Esophagus squamous epithelium (tissue), 5 donors: ENCODE measurements around the gene POLRMT. TPM values are rescaled to one million over a fixed set of nuclear protein-coding genes. Genes with fewer than 3 reads are reported as not detected.
A peak's percentile ranks its signal among the peaks of the same experiment; 100 is the strongest.

Experiments
- DNase-seq: peaks from one replicate; lab custom pipeline; 2025; lab: John Stamatoyannopoulos, UW
- H3K27ac ChIP-seq, 4 donors: fragments of 200-600 bp; sonication (generic); one replicate each; pipeline ENCODE4 v1.5.1; 2016 to 2019; ENCODE audit warnings: mild to moderate bottlenecking in 1 of 4
- H3K27me3 ChIP-seq, 4 donors: fragments of 200-600 bp; sonication (generic); 1 replicate in 3 of 4; 2 replicates in 1 of 4; pipeline versions ENCODE4 v1.5.1 to v1.6.0; 2017 to 2021; ENCODE audit warnings: antibody characterized with exemption in 1 of 4
- H3K36me3 ChIP-seq, 3 donors: fragments of 200-600 bp; sonication (generic); one replicate each; pipeline ENCODE4 v1.5.1; 2016 to 2019
- H3K4me1 ChIP-seq, 3 donors: fragments of 200-600 bp; sonication (generic); one replicate each; pipeline ENCODE4 v1.5.1; 2017 to 2019
- H3K4me3 ChIP-seq, 4 donors: fragments of 200-600 bp; sonication (generic); 1 replicate in 3 of 4; 2 replicates in 1 of 4; pipeline ENCODE4 v1.5.1; 2016 to 2019; ENCODE audit warnings: mild to moderate bottlenecking in 2 of 4, moderate library complexity in 1 of 4
- H3K9me3 ChIP-seq, 3 donors: fragments of 200-600 bp; sonication (generic); one replicate each; pipeline ENCODE4 v1.5.1; 2016 to 2019
- POLR2A ChIP-seq, 4 donors: fragments of 450-650 bp; IDR thresholded peaks; one replicate each; pipeline ENCODE4 v1.6.1; 2017; ENCODE audit warnings: antibody characterized with exemption in 4 of 4, mild to moderate bottlenecking in 4 of 4, moderate library complexity in 3 of 4
- WGBS, 2 donors: methylation state at CpG; one replicate each; pipeline ENCODE4 v1.1.5; 2018; 5-methylcytosine and 5-hydroxymethylcytosine counted together
- intact Hi-C: fragments of 100-400 bp; cut with DNase I; formaldehyde crosslinking; loops from one replicate; pipeline ENCODE4 v1.15.0; 2022
- total RNA-seq, 4 donors: library from RNA; depleted of rRNA; stranded (reverse); fragments of >200 nt; gene quantifications; one replicate each; pipeline ENCODE4 v1.1.0, GENCODE V29; 2016
- TF ChIP-seq, protein P1 (sequence below), 6 experiments: fragments of 450-650 bp in 4 of 6; fragments of 200-600 bp in 2 of 6; sonication (generic) in 2 of 6; IDR thresholded peaks; one replicate each; pipeline ENCODE4 v1.5.1; 2016 to 2019; ENCODE audit warnings: antibody characterized with exemption in 6 of 6, mild to moderate bottlenecking in 4 of 6, moderate library complexity in 4 of 6
- donor health status: DM: yes; HTN: yes; CAD: no.

The POLRMT gene
- total RNA-seq, 4 donors from 2014 or later = 23.5 to 32.3 (median 25.0) TPM

DNA sequence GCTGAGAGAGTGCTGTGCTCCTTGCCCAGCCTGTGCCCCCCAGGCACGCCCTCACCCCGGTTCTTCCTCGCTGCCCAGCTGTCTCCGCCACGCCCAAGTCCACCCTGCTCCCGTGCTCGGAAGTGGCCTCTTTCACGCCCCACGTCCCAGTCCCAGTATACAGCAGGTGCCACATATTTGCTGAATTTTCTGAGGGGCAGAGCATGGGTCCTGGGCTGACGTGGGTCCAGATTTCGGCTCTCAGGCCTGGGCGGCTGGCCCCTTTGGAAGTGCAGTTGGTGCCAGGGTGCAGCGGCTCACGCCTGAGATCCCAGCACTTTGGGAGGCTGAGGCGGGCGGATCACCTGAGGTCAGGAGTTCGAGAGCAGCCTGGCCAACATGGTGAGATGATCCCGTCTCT lies 40.3 kb downstream of the POLRMT start:
- Histone ChIP-seq H3K4me1 (peaks cover 12 to 31% (median 27%) of the 10 kb centered on the region in 3 donors), H3K27ac (no peak overlapping the region), H3K36me3 (no peaks in the 10 kb centered on the region), H3K9me3 (no peaks in the 10 kb centered on the region), H3K4me3 (no peak overlapping the region), H3K27me3 (peaks cover 9 to 91% (median 21%) of the 10 kb centered on the region in 4 donors)
- TF ChIP-seq, protein P1, sequence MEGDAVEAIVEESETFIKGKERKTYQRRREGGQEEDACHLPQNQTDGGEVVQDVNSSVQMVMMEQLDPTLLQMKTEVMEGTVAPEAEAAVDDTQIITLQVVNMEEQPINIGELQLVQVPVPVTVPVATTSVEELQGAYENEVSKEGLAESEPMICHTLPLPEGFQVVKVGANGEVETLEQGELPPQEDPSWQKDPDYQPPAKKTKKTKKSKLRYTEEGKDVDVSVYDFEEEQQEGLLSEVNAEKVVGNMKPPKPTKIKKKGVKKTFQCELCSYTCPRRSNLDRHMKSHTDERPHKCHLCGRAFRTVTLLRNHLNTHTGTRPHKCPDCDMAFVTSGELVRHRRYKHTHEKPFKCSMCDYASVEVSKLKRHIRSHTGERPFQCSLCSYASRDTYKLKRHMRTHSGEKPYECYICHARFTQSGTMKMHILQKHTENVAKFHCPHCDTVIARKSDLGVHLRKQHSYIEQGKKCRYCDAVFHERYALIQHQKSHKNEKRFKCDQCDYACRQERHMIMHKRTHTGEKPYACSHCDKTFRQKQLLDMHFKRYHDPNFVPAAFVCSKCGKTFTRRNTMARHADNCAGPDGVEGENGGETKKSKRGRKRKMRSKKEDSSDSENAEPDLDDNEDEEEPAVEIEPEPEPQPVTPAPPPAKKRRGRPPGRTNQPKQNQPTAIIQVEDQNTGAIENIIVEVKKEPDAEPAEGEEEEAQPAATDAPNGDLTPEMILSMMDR (IDR thresholded peaks at IDR 0.05) = no peak
- no peak for TF ChIP-seq POLR2A (IDR thresholded peaks at IDR 0.05)
- 74 to 83% methylated on average over 8 to 11 of the region's 18 CpGs for WGBS, 2 donors
- DNase-seq = no peak
- intact Hi-C loops = no loop called here

DNA sequence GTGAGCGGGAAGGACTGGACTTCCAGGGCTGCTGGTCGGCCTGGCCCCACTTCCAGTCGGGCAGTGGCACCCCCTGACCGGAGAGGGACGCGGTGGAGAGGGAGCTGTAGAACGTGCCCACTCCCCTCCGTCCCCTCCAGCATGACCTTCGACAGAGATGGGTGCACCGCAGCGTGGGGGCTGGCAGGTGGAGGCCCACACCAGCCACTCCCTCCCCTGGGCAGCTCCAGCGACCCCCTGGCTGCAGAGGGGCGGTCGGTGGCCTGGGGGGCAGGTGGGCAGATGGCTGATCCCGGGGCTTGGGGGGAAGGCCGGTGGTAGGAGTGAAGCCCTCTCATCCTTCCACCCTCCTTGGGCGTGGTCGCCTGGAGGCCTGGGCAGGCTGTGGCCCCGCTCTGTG lies 41.2 kb downstream of the POLRMT start:
- H3K27ac ChIP-seq = no peak overlapping the region
- 74% methylated on average over 3 of the region's 19 CpGs; no CpG with 5 or more reads in 1 of the 2 donors for WGBS, 2 donors
- intact Hi-C loops = no loop called here
- no peak overlapping the region for H3K4me3 ChIP-seq
- peaks cover 9 to 97% (median 21%) of the 10 kb centered on the region in 4 donors for H3K27me3 ChIP-seq
- no peak for TF ChIP-seq POLR2A (IDR thresholded peaks at IDR 0.05)
- TF ChIP-seq, protein P1 (IDR thresholded peaks at IDR 0.05) = no peak
- no peaks in the 10 kb centered on the region for H3K36me3 ChIP-seq
- H3K4me1 ChIP-seq = peaks cover 14 to 36% (median 28%) of the 10 kb centered on the region in 3 donors
- no peaks in the 10 kb centered on the region for H3K9me3 ChIP-seq
- DNase-seq = no peak

DNA sequence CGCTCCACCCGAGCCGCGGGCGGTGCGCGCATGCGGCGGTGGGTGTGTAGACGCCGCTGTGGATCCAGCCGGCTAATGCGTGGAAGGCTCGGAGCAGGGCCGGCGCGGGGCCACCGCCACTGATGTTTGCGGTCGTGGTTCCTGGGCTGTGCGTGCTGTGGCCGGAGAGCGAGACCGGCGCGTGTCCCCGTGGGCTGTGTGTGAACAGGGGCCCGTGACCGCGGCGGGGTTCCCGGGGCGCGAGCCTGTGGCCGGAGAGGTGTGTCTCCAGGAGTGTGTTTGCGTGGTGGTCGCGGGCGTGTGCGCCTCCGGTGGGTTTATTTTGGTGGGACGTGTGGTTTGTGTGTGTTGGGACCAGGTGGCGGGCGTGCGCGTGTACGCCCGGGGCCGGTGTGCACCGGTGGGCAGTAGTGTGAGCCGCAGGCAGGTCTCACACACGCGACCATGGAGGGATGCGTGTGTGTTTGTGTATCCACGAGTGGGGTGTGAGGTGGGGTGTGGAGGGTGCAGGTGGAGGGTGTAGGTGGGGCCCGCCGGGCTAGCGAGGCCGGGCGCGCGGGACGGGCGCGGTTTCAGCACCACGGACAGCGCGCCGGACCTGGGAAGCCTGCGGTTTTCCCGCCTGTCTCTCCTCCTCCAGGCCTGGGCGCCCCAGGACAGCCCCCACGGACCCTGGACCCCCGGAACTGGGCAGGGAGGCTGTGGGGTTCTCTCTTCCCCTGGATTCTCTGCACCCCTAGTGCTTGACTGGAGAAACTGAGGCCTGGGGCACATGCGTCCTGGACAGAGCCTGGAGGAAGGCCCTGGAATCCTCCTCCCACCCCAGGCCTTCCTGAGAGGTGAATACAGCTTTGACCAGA lies 42.0 kb downstream of the POLRMT start:
- Histone ChIP-seq H3K4me1 (peaks cover 14 to 36% (median 28%) of the 10 kb centered on the region in 3 donors), H3K27me3 (peaks cover 9 to 97% (median 21%) of the 10 kb centered on the region in 4 donors), H3K27ac (no peak overlapping the region), H3K36me3 (no peaks in the 10 kb centered on the region), H3K4me3 (no peak overlapping the region), H3K9me3 (no peaks in the 10 kb centered on the region)
- TF ChIP-seq POLR2A (IDR thresholded peaks at IDR 0.05) = no peak
- TF ChIP-seq, protein P1 (IDR thresholded peaks at IDR 0.05) = no peak
- intact Hi-C loops = no loop called here
- WGBS, 2 donors = 27 to 47% methylated on average over 13 to 22 of the region's 75 CpGs
- no peak for DNase-seq

DNA sequence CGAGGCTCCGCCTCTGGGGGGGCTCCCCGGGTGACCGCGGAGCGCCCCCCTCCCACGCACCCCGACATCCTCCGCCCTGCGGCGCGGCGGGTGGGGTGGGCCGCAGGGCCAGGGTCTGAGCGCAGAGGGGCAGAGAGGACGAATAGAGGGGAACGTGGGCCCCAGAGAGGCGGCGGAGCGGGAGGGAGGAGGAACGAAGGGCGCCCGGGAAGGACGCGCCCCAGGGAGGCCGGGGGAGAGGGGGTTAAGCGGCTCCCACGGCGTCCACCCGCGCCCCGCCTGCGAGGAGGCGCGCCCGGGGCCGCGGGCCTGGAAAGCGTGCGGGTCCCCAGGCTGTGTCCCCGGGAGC lies 42.6 kb downstream of the POLRMT start:
- intact Hi-C loops = no loop called here
- no peak overlapping the region for H3K27ac ChIP-seq
- H3K27me3 ChIP-seq = peaks cover 9 to 97% (median 21%) of the 10 kb centered on the region in 4 donors
- H3K4me1 ChIP-seq = peaks cover 14 to 36% (median 28%) of the 10 kb centered on the region in 3 donors
- H3K36me3 ChIP-seq = no peaks in the 10 kb centered on the region
- TF ChIP-seq, protein P1 (IDR thresholded peaks at IDR 0.05) = no peak
- TF ChIP-seq POLR2A (IDR thresholded peaks at IDR 0.05) = no peak
- WGBS, 2 donors = 13 to 16% methylated on average over 20 to 24 of the region's 41 CpGs
- DNase-seq = no peak
- H3K9me3 ChIP-seq = no peaks in the 10 kb centered on the region
- peak overlapping the region in 2 of 4 donors; percentile 30 to 46 for H3K4me3 ChIP-seq

DNA sequence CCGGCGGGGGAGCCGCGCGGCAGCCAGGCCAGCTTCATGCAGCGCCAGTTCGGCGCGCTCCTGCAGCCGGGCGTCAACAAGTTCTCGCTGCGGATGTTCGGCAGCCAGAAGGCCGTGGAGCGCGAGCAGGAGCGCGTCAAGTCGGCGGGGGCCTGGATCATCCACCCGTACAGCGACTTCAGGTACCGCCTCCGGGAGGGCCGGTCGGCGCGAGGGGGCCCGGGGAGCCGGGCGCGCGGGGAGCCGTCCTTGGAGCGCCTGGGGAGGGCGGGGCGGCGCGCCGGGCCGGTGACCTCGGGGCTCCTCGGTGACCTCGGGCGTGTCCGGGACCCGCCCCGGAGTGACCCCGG lies 43.0 kb downstream of the POLRMT start:
- TF ChIP-seq, protein P1 (IDR thresholded peaks at IDR 0.05) = no peak
- no peak for TF ChIP-seq POLR2A (IDR thresholded peaks at IDR 0.05)
- Histone ChIP-seq H3K36me3 (no peaks in the 10 kb centered on the region), H3K27ac (no peak overlapping the region), H3K9me3 (no peaks in the 10 kb centered on the region), H3K4me3 (peak overlapping the region in 2 of 4 donors; percentile 30 to 46), H3K27me3 (peaks cover 9 to 97% (median 21%) of the 10 kb centered on the region in 4 donors), H3K4me1 (peaks cover 14 to 36% (median 28%) of the 10 kb centered on the region in 3 donors)
- no CpG with 5 or more reads among the region's 50 CpGs for WGBS, 2 donors
- intact Hi-C loops = no loop called here
- DNase-seq = no peak
